NCI-H2081 (cell line): Measurements from ENCODE around the gene GPR135.

Source experiments
- DNase-seq, 2 experiments: peaks; one replicate each; lab custom pipeline; 2025; lab: John Stamatoyannopoulos, UW

GPR135 gene

GRCh38 chr14:59422069-59422881, 42.9 kb downstream of the GPR135 start:
- DNase-seq = no peak

GRCh38 chr14:59419303-59419702, 45.9 kb downstream of the GPR135 start:
- no peak for DNase-seq

GRCh38 chr14:59417311-59417710, 47.9 kb downstream of the GPR135 start:
- no peak for DNase-seq

- no peak for DNase-seq
These were observed 49.2 kb downstream of the GPR135 start for GRCh38 chr14:59415836-59416602.
